Spinal cord (tissue), 10 donors: ENCODE results near the gene RAI14. TPM values are rescaled to one million over a fixed set of nuclear protein-coding genes. Genes with fewer than 3 reads are reported as not detected.

Experiments
- DNase-seq, 6 donors: peaks; one replicate each; pipeline versions ENCODE4 v3.0.0 to v3.0.0-alpha.2; 2013 to 2015; ENCODE audit warnings: low spot score in 6 of 6, low read depth in 4 of 6
- H3K27ac ChIP-seq: one replicate; pipeline ENCODE4 v1.5.1; 2013; ENCODE audit warnings: low read depth, low read length, control low read depth
- H3K27me3 ChIP-seq: one replicate; pipeline ENCODE4 v1.6.1; 2013; ENCODE audit warnings: low read length; ENCODE audit not compliant: control insufficient read depth, insufficient read depth
- H3K36me3 ChIP-seq: one replicate; pipeline ENCODE4 v1.6.1; 2013; ENCODE audit warnings: low read length; ENCODE audit not compliant: control insufficient read depth, insufficient read depth
- H3K4me1 ChIP-seq: one replicate; pipeline ENCODE4 v1.6.1; 2013; ENCODE audit warnings: low read length; ENCODE audit not compliant: control insufficient read depth, insufficient read depth
- H3K4me3 ChIP-seq: one replicate; pipeline ENCODE4 v1.5.1; 2013; ENCODE audit warnings: low read depth, low read length, control low read depth
- H3K9me3 ChIP-seq: one replicate; pipeline ENCODE4 v1.6.1; 2013; ENCODE audit warnings: low read length; ENCODE audit not compliant: control insufficient read depth, insufficient read depth
- WGBS: methylation state at CpG from one replicate; pipeline ENCODE4 v1.1.5; 2013; ENCODE audit warnings: missing lambda C conversion rate; ENCODE audit not compliant: insufficient coverage; 5-methylcytosine and 5-hydroxymethylcytosine counted together
- polyA plus RNA-seq, 2 donors: library from polyadenylated mRNA; unstranded; fragments of 120-200 nt; gene quantifications; one replicate each; pipeline ENCODE4 v1.2.1, GENCODE V29; 2013; ENCODE audit not compliant: insufficient read length in 2 of 2
- total RNA-seq, 2 donors: library from RNA; depleted of rRNA in 1 of 2; stranded (reverse); fragments of 120-200 nt in 1 of 2; fragments of >200 nt in 1 of 2; gene quantifications; one replicate each; pipeline versions ENCODE4 v1.2.3 to v1.2.4, GENCODE V29; 2013 to 2014
- donor health status: healthy.

The RAI14 gene
- total and polyA plus RNA-seq, 4 donors: 17.3 to 48.8 (median 26.9) TPM

DNA sequence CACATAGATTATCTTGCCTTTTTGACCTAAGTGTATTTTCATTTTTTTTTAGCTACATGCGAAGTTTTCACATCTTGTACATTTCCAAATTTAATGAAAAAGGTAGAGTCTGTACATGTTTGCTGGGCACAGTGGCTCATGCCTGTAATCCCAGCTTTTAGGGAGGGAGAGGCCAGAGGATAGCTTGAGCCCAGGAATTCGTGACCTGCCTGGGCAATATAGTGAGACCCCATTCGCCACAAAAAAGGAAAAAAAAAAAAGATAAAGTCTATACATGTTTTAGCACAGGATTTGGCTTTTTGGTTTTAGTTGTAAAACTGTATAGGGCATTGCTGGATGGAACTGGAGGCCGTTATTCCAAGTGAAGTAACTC, 28.8 kb downstream of the RAI14 start:
- peak overlapping the region; percentile 59 for H3K27ac ChIP-seq
- no peak for DNase-seq
- H3K9me3 ChIP-seq: no peaks in the 10 kb centered on the region
- H3K27me3 ChIP-seq: no peaks in the 10 kb centered on the region
- H3K36me3 ChIP-seq: peaks cover 2% of the 10 kb centered on the region
- 100% methylated on average over 1 of the region's 4 CpGs for WGBS
- H3K4me1 ChIP-seq: no peaks in the 10 kb centered on the region
- H3K4me3 ChIP-seq: no peak overlapping the region

DNA sequence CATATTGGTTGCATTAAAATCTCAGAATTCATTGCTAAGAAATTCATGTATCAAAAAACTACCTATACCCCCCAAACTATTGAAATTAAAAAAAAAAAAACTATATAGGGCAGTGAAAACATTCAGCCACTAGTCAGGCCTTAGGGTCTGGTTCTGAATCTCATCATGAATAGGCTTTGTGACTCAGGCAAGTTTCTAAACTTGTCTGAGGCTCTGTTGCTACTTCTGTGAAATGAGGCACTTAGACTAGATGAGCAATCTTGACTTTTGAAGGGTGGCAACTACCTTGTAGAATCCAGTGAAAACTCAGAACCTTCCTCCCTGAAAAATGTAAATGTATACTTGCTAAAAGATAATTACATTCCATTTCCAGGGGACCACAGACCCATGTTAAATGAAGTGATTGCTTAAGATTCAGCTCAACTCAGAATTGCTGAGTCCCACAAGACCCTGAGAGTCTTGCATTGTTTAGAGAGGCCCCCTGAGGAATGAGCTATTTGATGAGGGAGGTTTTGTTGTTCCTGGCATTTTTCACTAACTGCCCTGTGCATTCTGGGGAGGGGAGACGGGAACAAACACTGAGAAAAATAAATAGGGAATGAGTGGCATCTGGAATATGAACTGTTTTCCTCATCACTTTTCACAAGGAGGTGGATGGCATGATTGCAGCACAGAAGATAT, 29.5 kb downstream of the RAI14 start:
- WGBS: 60% methylated on average over 1 of the region's 1 CpG
- Histone ChIP-seq H3K9me3 (no peaks in the 10 kb centered on the region), H3K27me3 (no peaks in the 10 kb centered on the region), H3K4me1 (no peaks in the 10 kb centered on the region), H3K36me3 (peaks cover 2% of the 10 kb centered on the region), H3K27ac (peak overlapping the region; percentile 53), H3K4me3 (no peak overlapping the region)
- DNase-seq: peak in 2 of 6 donors; percentile 49 to 59

DNA sequence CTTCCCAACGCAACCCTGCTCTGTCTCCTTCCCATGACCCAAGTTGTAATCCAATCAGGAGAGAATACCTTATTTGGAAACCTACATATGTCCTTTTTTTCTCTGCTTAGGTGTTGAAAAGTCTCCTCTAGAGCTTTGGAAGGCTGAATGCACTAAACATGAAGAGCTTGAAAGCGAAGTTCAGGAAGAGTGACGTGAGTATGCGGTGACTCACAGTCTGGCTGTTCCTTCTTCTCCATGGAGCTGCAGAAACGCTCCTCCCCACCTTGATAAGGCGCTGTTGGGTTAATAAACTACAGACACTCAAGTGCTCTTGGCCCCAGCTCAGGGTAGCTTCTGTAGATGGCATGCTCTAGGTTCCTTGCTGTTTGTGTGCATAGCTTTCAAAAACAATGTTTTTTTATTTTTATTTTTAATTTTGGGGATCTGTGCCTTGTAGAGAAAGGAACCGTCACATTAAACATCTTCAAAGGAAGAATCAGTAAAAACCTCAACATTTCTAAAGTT, 30.7 kb downstream of the RAI14 start:
- Histone ChIP-seq H3K27me3 (no peaks in the 10 kb centered on the region), H3K4me3 (no peak overlapping the region), H3K4me1 (no peaks in the 10 kb centered on the region), H3K27ac (no peak overlapping the region), H3K9me3 (no peaks in the 10 kb centered on the region), H3K36me3 (peaks cover 2% of the 10 kb centered on the region)
- 90% methylated on average over 2 of the region's 7 CpGs for WGBS
- peak in 1 of 6 donors; percentile 55 for DNase-seq

DNA sequence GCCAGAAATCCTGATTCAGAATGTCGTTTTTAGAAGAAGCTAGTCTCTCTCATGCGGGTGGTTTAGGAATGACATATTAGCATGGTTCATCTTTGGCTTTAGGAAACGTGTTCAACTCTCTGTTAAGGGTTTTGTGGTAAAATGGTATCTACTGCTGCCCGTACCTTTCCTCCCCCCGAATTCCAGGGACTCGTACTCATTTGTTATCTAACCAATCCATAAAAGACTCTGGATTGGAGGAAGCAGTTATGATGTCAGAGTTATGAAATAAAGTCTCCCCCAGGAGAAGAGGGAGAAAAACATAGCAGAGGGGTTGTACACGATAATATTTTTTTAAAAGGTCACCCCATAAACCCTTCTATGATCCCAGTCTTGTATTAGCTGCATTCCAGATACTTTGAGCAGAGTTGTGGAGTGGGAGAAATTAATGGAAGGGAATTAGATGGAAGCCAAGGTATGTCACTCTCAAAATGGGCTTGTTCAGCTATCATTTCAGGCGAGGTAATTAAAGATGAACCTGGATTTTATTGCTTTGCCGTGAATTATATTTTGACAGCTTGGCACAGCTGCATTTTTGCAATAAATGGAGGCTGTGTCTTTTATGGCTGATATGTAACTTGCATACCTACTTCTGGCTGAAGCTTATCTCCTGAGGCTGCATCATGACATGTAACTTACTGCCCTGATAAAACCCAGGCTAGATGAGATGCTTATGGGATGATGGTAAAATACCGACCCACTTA, 31.3 kb downstream of the RAI14 start:
- peaks cover 2% of the 10 kb centered on the region for H3K36me3 ChIP-seq
- no peaks in the 10 kb centered on the region for H3K27me3 ChIP-seq
- no peaks in the 10 kb centered on the region for H3K9me3 ChIP-seq
- 52% methylated on average over 2 of the region's 10 CpGs for WGBS
- H3K4me3 ChIP-seq: no peak overlapping the region
- no peak for DNase-seq
- H3K4me1 ChIP-seq: no peaks in the 10 kb centered on the region
- H3K27ac ChIP-seq: no peak overlapping the region

DNA sequence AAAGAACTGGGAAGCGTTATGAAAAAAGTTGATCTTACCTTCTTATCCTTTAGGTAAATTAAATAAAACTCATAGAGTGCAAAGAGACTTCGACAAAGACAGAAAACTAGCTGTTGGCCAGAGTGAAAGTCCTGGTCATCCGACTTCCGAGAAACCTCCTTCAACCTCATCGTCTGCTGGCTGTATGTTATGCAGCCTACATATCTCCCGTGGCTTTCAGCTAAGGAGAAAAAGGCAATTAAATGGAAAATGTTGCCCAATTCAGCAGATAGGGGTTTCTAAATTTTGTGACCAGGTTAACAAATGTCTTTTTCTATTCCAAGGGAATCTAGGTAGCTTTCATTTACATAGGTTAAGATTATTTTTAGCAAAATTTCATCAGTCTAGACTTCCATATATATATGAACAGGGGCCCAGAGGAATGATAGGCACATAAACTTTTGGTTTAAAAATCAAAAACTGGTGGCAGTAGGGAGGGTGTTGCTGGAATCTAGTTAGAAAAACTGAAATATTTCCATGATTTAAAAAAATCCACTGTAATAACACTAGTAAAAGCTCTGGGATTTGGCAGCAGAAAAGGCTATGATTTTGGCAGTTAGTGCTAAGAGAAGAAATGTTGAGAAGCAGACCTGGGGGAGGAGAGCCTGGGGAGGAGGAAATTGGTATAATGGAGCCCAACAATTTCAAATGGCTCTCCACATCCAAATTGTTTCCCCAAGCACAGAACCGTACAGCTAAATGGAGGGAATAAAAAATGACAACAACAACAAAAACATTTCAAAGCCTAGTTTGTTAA, 32.1 kb downstream of the RAI14 start:
- no CpG with 5 or more reads among the region's 7 CpGs for WGBS
- no peaks in the 10 kb centered on the region for H3K4me1 ChIP-seq
- DNase-seq: peak in 2 of 6 donors; percentile 56 to 69
- H3K27ac ChIP-seq: no peak overlapping the region
- peaks cover 2% of the 10 kb centered on the region for H3K36me3 ChIP-seq
- H3K27me3 ChIP-seq: no peaks in the 10 kb centered on the region
- no peaks in the 10 kb centered on the region for H3K9me3 ChIP-seq
- no peak overlapping the region for H3K4me3 ChIP-seq

DNA sequence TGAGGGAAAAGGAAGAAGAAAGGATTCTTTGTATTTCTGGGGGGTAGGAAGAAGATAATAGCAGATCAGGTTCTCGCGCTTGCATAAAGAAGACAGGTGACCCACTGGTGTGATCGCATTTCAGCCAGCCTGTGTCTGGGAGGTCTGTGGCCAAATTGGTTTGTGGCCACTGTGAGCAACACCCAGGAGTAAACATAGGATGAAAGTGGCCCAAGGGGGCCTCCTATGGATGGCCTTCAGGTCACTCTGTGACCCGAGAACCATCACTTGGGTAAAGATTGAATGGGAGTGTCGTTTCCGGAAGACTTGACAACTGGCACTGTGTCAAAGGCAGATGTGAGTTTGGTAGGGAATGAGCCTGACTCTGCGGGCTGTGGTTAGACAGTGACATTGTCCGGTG, 34.2 kb downstream of the RAI14 start:
- DNase-seq: no peak
- no peaks in the 10 kb centered on the region for H3K27me3 ChIP-seq
- H3K27ac ChIP-seq: no peak overlapping the region
- H3K4me3 ChIP-seq: no peak overlapping the region
- peaks cover 5% of the 10 kb centered on the region for H3K4me1 ChIP-seq
- H3K9me3 ChIP-seq: no peaks in the 10 kb centered on the region
- 58% methylated on average over 6 of the region's 8 CpGs for WGBS
- peaks cover 2% of the 10 kb centered on the region for H3K36me3 ChIP-seq

DNA sequence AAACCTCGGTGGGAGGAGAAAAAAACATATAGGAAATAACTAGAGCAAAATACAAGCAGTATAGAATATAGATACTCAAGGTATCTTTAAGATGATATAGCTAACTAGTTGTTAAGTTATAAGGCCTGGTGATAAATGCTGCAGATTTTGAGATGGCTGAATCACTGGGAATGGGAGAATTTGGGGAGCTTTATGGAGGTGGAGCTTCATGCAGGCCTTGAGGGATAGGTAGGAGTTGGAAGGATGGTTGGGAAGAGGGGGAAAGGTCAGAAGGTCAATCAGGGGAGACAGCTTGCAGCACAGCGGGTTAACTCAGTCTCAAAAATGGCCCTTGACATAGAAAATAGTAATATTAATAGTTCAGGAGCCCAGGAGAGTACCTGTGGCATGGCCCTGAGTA, 34.8 kb downstream of the RAI14 start:
- Histone ChIP-seq H3K27me3 (no peaks in the 10 kb centered on the region), H3K9me3 (no peaks in the 10 kb centered on the region), H3K4me3 (no peak overlapping the region), H3K4me1 (peaks cover 5% of the 10 kb centered on the region), H3K27ac (no peak overlapping the region), H3K36me3 (peaks cover 2% of the 10 kb centered on the region)
- no peak for DNase-seq
- WGBS: 100% methylated on average over 1 of the region's 2 CpGs

DNA sequence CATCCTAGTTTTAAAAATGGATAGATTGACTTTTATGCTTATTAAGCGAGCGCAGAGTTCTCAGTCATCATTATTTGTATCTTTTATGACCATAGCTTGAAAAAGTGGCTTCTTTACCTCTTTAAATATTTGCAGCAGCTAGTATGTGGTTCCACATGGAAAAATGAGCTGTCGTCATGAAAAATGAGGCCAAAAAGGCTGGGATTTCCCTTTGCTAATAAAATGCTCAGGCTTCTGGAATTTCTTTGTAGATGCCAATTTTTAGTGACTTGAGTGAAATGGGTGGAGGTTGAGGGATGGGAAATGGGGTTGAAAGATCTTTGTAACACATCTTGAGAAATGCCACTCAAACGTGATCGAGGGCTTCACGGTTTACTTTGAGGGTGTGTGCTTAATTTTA, 35.2 kb downstream of the RAI14 start:
- 100% methylated on average over 1 of the region's 6 CpGs for WGBS
- Histone ChIP-seq H3K9me3 (no peaks in the 10 kb centered on the region), H3K36me3 (peaks cover 2% of the 10 kb centered on the region), H3K27me3 (no peaks in the 10 kb centered on the region), H3K27ac (no peak overlapping the region), H3K4me3 (no peak overlapping the region), H3K4me1 (peaks cover 5% of the 10 kb centered on the region)
- no peak for DNase-seq

DNA sequence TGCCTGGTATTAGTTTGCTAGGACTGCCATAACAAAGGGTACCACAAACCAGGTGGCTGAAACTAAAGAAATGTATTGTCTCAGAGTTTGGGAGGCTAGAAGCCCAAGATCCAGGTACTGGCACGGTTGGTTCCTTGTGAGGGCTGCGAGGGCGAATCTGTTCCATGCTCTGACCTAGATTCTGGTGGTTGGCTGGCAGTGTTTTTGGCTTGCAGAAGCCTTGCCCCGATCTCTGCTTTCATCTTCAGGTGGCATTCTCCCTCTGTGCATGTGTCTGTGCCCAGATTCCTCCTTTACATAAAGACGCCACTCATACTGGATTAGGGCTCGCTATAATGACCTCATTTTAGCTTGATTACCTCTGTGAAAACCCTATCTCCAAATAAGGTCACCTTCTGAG, 36.7 kb downstream of the RAI14 start:
- Histone ChIP-seq H3K36me3 (peaks cover 2% of the 10 kb centered on the region), H3K27me3 (no peaks in the 10 kb centered on the region), H3K9me3 (no peaks in the 10 kb centered on the region), H3K4me1 (peaks cover 5% of the 10 kb centered on the region), H3K27ac (no peak overlapping the region), H3K4me3 (no peak overlapping the region)
- no peak for DNase-seq
- WGBS: 96% methylated on average over 4 of the region's 6 CpGs
